Non-pigmented ciliary epithelial cell (primary cell): ENCODE measurements around the gene NR6A1.

Experiments
- DNase-seq: peaks from one replicate; pipeline ENCODE4 v3.0.0-alpha.2; 2010; ENCODE audit warnings: low read depth

NR6A1 gene

GRCh38 chr9:124503713-124504529, 267.2 kb downstream of the NR6A1 start:
- DNase-seq: no peak

DNA sequence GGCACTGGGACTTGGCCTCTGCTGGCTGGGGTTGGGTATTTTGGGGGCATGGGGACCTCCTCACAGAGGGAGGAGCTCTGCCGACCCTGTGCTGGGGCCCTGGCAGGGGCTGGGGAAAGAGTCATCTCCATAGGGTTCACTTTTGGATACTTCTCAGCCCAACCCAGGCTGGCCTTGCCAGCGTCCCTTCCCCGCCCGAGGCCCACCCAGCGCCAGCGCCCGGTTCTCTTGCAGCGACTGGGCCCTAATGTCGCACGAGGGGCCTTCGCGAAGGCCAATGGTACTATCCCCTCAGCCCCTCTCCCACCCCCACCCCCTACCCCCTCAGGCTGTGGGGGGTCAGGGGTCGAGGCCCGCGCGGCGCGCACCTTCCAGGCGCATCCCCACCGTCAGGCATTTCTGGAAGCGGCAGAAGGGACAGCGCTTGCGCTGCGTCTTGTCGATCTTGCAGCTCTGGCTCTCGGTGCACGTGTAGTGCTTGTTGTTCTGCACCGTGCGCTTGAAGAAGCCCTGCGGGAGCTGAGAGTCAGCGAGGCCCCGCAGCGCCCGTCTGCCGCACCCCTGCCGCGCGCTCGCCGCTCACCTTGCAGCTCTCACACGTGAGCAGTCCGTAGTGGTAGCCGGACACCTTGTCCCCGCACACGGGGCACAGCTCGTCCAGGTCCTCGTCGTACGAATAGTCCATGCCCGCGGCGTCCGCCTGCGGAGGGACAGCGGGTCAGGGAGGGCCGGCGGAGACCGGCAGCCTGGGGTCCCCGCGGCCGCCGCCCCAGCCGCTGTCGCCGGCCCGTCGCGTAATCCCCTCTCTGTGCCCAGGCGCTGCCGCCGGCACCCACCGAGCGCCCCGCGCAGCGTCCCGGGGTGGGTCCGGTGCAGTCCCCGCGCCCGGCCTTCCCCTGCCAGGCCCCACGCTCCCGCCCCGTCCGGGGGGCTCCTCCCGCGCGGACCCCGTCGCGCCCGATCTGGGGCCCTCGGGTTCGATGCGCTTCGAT, 268.1 kb downstream of the NR6A1 start:
- no peak for DNase-seq

- DNase-seq: no peak
These were observed 269.3 kb downstream of the NR6A1 start for GRCh38 chr9:124501771-124502320.

DNA sequence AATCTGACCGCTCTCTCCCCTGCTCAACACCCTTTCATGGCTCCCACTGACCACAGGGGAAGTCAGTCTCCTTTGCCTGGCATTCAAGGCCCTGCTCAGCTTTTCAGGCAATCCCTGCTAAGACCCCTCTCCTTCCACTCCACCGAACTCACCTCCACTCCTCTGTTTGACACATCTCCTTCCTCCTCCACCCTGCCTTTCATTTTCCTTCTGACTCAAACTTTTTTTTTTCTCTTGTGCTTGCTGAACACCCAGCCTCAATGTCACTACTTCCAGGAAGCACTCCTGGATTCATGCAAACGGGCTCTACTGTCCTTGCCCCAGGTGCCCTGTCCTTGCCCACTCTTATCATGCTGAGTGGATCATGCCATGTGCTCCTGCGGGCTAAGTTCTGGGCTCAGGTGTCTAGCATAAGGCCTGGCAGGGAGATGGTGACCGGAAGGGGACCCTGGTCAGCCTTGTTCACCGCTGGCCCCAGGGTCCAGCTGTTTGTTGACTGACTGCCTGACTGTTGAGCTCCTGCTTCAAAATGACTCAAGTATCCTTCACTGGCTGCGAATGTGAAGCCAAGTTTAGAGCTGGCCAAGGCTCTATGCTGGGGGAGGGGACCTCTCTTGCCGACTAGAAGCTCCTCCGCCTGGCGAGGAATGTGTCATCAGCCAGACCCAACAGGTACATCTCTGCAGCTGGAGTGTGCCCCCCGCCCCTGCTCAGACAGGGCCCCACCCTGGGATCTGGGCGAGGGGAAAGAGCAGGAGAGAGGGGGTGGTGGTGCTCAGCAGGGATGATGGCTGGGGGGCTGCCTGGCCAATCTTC, 270.1 kb downstream of the NR6A1 start:
- DNase-seq: no peak

GRCh38 chr9:124500028-124500795, 270.9 kb downstream of the NR6A1 start:
- no peak for DNase-seq

DNA sequence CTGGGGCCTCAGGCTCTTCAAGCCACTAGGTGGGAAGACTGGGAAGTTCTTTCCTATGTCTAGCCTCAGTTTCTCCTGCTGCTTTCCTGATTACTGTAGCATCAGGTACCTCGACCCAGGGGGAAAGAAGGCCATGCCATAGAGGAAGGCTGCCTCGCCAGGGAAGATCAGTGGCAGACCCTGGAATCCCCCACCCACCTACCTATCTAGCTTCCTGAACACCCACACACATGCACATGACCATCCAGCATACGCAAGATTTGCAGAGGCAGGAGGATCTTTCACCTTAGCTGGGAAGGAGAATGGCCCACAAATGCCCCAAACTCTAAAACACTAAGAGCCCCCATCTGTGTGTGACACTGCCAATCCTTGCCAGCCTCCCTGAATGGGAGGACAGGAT, 271.9 kb downstream of the NR6A1 start:
- no peak for DNase-seq

- DNase-seq: no peak
These were observed 272.5 kb downstream of the NR6A1 start for GRCh38 chr9:124498499-124499146.

DNA sequence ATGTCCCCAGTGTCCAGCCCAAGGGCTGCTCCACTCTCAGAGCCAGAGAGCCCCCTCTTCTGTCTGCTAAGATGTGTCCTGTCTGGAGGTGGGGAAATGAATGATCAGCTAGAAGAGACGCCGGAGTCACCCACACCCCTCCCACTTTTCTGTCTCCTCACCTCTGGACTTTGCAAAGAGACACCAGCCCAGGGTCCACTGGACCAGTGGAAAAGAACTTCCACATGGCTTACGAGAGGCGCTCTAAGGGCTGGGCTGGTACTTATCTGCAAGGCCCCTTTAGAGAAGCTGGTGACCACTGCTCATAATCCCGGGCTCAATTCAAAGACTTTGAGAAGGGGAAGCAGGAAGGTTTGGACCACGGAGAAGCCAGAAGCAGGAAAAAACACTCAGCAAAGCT, 273.1 kb downstream of the NR6A1 start:
- no peak for DNase-seq

DNA sequence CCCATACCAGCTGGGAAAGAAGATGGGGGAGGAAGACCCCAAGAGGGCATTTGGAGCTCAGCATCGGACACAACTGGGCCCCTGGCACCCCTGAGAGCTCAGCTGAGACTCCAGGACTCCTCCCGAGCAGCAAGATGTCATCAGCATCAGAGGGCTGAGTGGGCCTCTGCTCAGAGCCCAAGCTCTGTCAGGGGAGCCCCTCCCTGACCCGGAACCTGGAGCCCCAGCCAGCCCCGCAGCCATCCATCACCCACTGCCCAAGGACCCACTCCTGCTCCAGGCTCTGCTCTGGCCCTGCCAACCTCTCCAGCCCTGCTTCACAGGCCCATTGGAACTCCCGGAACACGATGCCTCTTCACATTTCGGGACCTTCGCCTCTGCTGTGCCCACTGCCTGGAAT, 273.7 kb downstream of the NR6A1 start:
- no peak for DNase-seq

DNA sequence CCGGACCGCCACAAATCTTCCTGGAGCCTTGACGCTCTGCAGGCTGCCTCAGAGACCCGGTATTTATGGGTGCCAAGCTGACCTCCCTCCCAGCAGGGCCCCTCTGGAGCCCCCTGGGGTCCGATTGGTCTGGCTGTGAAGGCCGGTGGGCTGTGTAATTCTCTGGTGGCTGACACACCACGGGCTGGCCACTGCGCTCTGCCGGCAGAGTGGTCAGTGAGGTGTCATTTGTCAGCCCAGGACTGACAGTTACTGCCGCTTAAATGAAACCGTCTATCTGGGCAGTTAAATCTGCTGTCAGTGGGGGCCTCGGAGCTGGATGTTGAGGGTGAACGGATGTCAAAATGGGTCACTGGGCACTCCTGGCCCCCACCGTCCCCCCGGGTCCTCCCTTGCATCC, 274.6 kb downstream of the NR6A1 start:
- no peak for DNase-seq

DNA sequence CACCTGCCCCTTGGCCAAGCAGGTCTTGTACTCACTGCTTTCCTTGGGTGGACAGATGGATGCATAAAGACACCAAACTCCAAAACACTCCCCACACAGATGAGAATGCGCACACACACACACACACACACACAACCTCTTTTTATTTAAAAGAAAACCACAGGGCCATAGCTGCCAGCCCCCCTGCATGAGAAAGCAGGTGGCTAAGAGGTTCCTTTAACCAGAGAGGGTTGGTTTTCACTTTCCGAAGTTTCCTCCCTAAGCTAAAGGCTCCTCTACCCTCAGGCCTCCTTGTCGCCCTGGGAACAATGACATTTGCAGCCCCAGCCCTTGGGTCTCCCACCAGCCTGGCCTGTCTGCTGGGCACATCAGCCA, 275.0 kb downstream of the NR6A1 start:
- no peak for DNase-seq

- no peak for DNase-seq
These were observed 275.7 kb downstream of the NR6A1 start for GRCh38 chr9:124495126-124496074.

GRCh38 chr9:124493794-124494479, 277.2 kb downstream of the NR6A1 start:
- DNase-seq: no peak

GRCh38 chr9:124493218-124493617, 277.9 kb downstream of the NR6A1 start:
- no peak for DNase-seq

DNA sequence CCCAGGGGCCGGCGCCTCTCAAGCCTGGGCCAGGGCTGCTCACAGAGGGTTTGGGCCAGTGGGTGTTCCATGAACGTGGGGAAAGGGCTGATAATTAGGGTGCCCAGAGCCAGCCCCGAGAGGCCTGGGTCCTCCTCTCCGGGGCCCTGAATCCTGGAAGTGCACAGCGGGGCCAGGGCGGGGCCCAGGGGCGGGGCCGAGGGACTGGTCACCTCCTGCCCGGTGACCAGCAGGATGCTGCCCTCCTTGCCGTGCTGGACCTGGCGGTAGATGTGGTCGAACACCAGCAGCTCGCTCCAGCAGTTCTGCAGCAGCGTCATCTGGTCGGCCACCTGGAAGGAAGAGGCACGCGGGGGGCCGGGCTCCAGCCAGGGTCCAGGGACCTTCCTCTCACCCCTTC, 278.3 kb downstream of the NR6A1 start:
- no peak for DNase-seq

DNA sequence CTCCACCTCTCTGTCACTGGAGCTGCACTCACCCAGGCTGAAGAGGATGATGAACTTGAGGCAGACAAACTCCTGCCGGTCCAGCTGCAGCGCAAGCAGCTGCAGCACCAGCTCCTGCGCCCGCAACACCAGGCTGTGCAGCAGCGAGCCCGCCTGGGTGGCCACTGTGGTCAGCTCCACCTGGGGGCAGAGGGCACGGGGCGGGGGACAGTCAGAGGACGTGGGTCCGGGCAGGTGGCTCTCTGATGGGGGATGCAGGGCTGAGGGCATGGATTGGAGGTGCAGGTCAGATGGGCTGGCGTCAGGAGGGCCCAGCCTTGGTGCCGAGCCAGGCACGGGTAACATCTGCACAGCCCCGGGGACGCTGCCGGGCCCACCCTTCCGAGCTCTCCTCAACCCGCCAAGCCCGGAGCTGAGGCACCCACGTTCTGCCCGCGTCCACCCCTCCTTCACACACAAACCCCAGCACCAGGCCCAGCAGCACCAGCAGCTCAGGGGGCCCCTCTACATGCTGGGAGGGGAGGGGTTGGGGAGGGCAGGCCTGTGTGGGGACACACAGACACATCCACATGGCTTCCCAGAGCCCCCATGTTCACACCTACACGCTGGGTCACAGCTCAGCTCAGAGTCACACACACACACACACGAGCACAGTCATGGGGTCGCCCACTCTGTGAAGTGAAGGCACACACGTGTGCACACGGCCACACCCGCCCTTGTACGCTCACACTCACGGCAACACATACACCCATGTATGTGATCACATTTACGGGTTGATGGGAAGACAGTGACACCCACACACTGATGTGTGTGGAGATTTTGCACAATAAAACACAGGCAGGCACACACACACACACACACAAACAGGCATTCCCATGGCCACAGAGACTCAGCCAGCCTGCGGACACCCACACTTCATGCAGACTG, 279.8 kb downstream of the NR6A1 start:
- DNase-seq: no peak

DNA sequence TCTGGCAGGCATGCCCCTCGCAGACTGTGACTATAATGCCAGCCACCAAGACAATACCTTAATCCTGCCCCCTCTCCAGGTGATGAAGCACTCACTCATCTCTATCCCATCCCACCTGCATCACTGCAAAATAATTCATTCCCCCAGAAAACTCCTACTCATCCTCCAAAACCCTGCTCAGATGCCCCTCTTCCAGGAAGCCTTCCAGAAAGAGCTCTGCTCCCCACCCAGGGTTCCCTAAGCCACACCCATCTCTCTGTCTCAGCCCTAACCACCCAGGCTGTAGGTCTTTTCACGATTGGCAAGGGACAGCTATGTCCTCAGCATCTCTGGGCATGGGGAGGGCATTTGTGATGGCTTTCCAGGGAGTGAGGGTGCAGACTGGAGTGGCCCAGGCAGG, 281.1 kb downstream of the NR6A1 start:
- no peak for DNase-seq

GRCh38 chr9:124489222-124489621, 281.9 kb downstream of the NR6A1 start:
- no peak for DNase-seq
